GM12878 (cell line): ENCODE measurements around the gene ULBP1.

Experiments used
- CTCF ChIP-seq, 3 experiments: IDR thresholded peaks in 2 of 3; conservative IDR thresholded peaks in 1 of 3; 2 replicates each; pipeline ENCODE4 v1.5.1; 2011; ENCODE audit warnings: low read depth in 3 of 3, low read length in 3 of 3, mild to moderate bottlenecking in 3 of 3, control low read depth in 2 of 3, moderate library complexity in 2 of 3, inconsistent platforms in 1 of 3, mixed read lengths in 1 of 3; ENCODE audit not compliant: control insufficient read depth in 2 of 3, insufficient read depth in 1 of 3; ENCODE audit errors: extremely low read depth in 1 of 3
- POLR2A ChIP-seq: IDR thresholded peaks from 2 replicates; pipeline ENCODE4 v1.6.1; 2011; ENCODE audit warnings: low read depth, mild to moderate bottlenecking, low read length

- TF ChIP-seq CTCF (IDR thresholded peaks at IDR 0.05 in 2 of 3, conservative IDR thresholded peaks at IDR 0.05 in 1 of 3; ENCODE audit: control insufficient read depth in 2 of 3, extremely low read depth in 1 of 3, insufficient read depth in 1 of 3, low read depth in 3 of 3, low read length in 3 of 3) = no peak
- TF ChIP-seq POLR2A = no peak
Measured at GRCh38 chr6:149935668-149936067, 28.1 kb upstream of the ULBP1 start.
